Neural cell (in vitro differentiated cells): Measurements from ENCODE around the gene TRAF2.

Experiments used
- CTCF ChIP-seq: fragments of 450-650 bp; IDR thresholded peaks from 2 replicates; pipeline ENCODE4 v1.5.1; 2014; ENCODE audit warnings: antibody characterized with exemption, mild to moderate bottlenecking, moderate library complexity; ENCODE audit not compliant: poor library complexity, severe bottlenecking
- EZH2 ChIP-seq: fragments of 200-600, 300-800 bp; shearing (Covaris generic), sonication (generic); IDR thresholded peaks from 2 replicates; pipeline ENCODE4 v1.6.1; 2014; ENCODE audit warnings: antibody characterized with exemption, low read length, borderline replicate concordance, mild to moderate bottlenecking; ENCODE audit not compliant: insufficient read depth, poor library complexity, severe bottlenecking
- MXI1 ChIP-seq: fragments of 450-650 bp; conservative IDR thresholded peaks from 2 replicates; pipeline ENCODE4 v1.6.1; 2014; ENCODE audit warnings: antibody characterized with exemption, mild to moderate bottlenecking; ENCODE audit not compliant: poor library complexity, severe bottlenecking
- SMC3 ChIP-seq: fragments of 450-650 bp; conservative IDR thresholded peaks from 2 replicates; pipeline ENCODE4 v1.6.1; 2014; ENCODE audit warnings: antibody characterized with exemption, mild to moderate bottlenecking, moderate library complexity; ENCODE audit not compliant: poor library complexity

GRCh38 chr9:136853596-136854112 is 32.7 kb upstream of the TRAF2 start:
- TF ChIP-seq EZH2 (no peak), CTCF (no peak), MXI1 (no peak), SMC3 (no peak)
